Liver (tissue), 9 donors: ENCODE data around the gene SPEF1. TPM values are rescaled to one million over a fixed set of nuclear protein-coding genes. Genes with fewer than 3 reads are reported as not detected.

Experiments used
- DNase-seq: peaks from one replicate; pipeline ENCODE4 v3.0.0-alpha.2; 2017; ENCODE audit warnings: low spot score
- H3K27ac ChIP-seq, 2 donors: one replicate each; pipeline ENCODE4 v1.7.0; 2013; ENCODE audit warnings: inconsistent platforms in 2 of 2, low read length in 2 of 2, control low read depth in 1 of 2, low read depth in 1 of 2, mild to moderate bottlenecking in 1 of 2
- H3K27me3 ChIP-seq, 4 donors: one replicate each; pipeline versions ENCODE4 v1.6.1 to v1.7.0; 2013; ENCODE audit warnings: low read length in 3 of 4, inconsistent platforms in 1 of 4, mild to moderate bottlenecking in 1 of 4, moderate library complexity in 1 of 4; ENCODE audit not compliant: control insufficient read depth in 4 of 4, insufficient read depth in 4 of 4
- H3K36me3 ChIP-seq, 4 donors: one replicate each; pipeline versions ENCODE4 v1.6.1 to v1.7.0; 2013; ENCODE audit warnings: low read length in 3 of 4, mild to moderate bottlenecking in 3 of 4, low read depth in 1 of 4, moderate library complexity in 1 of 4; ENCODE audit not compliant: control insufficient read depth in 4 of 4, insufficient read depth in 3 of 4
- H3K4me1 ChIP-seq, 4 donors: one replicate each; pipeline versions ENCODE4 v1.6.1 to v1.7.0; 2013; ENCODE audit warnings: low read length in 3 of 4, mild to moderate bottlenecking in 3 of 4, moderate library complexity in 1 of 4; ENCODE audit not compliant: control insufficient read depth in 4 of 4, insufficient read depth in 4 of 4
- H3K4me3 ChIP-seq, 3 donors: one replicate each; pipeline versions ENCODE4 v1.6.1 to v1.7.0; 2013; ENCODE audit warnings: low read length in 3 of 3, control low read depth in 1 of 3, low read depth in 1 of 3, mild to moderate bottlenecking in 1 of 3
- H3K9ac ChIP-seq, 2 donors: one replicate each; pipeline ENCODE4 v1.7.0; 2013; ENCODE audit warnings: low read length in 2 of 2, mild to moderate bottlenecking in 2 of 2, moderate library complexity in 2 of 2, control low read depth in 1 of 2, low read depth in 1 of 2
- H3K9me3 ChIP-seq, 4 donors: one replicate each; pipeline versions ENCODE4 v1.6.1 to v1.7.0; 2013; ENCODE audit warnings: low read length in 3 of 4; ENCODE audit not compliant: control insufficient read depth in 4 of 4
- EGR1 ChIP-seq, 2 donors: IDR thresholded peaks; 2 replicates each; pipeline ENCODE4 v1.6.1; 2016 to 2018; ENCODE audit warnings: antibody characterized with exemption in 2 of 2, low read depth in 2 of 2
- FOXA1 ChIP-seq: IDR thresholded peaks from 2 replicates; pipeline ENCODE4 v1.6.1; 2016; ENCODE audit warnings: antibody characterized with exemption
- FOXA2 ChIP-seq: IDR thresholded peaks from 2 replicates; pipeline ENCODE4 v1.6.1; 2016; ENCODE audit warnings: antibody characterized with exemption
- GABPA ChIP-seq, 2 donors: IDR thresholded peaks in 1 of 2; conservative IDR thresholded peaks in 1 of 2; 2 replicates each; pipeline ENCODE4 v1.6.1; 2016; ENCODE audit warnings: antibody characterized with exemption in 2 of 2, mild to moderate bottlenecking in 1 of 2, moderate library complexity in 1 of 2
- HNF4G ChIP-seq: IDR thresholded peaks from 2 replicates; pipeline ENCODE4 v1.6.1; 2016; ENCODE audit warnings: antibody characterized with exemption
- JUND ChIP-seq, 2 donors: IDR thresholded peaks; 2 replicates each; pipeline ENCODE4 v1.6.1; 2016; ENCODE audit warnings: antibody characterized with exemption in 2 of 2
- NR2F2 ChIP-seq: IDR thresholded peaks from 2 replicates; pipeline ENCODE4 v1.6.1; 2016; ENCODE audit warnings: antibody characterized with exemption
- RAD21 ChIP-seq, 2 donors: IDR thresholded peaks; 2 replicates each; pipeline ENCODE4 v1.6.1; 2016; ENCODE audit warnings: antibody characterized with exemption in 2 of 2, mild to moderate bottlenecking in 2 of 2
- REST ChIP-seq: IDR thresholded peaks from 2 replicates; pipeline ENCODE4 v1.6.1; 2016; ENCODE audit warnings: antibody characterized with exemption, mild to moderate bottlenecking
- RXRA ChIP-seq, 2 donors: IDR thresholded peaks; 2 replicates each; pipeline ENCODE4 v1.6.1; 2017 to 2018; ENCODE audit warnings: antibody characterized with exemption in 2 of 2, mild to moderate bottlenecking in 1 of 2
- SP1 ChIP-seq: IDR thresholded peaks from 2 replicates; pipeline ENCODE4 v1.6.1; 2018; ENCODE audit warnings: antibody characterized with exemption, mild to moderate bottlenecking
- ZBTB33 ChIP-seq: IDR thresholded peaks from 2 replicates; pipeline ENCODE4 v1.6.1; 2016; ENCODE audit warnings: antibody characterized with exemption
- WGBS: extraction: QIAGEN DNeasy Blood & Tissue Kit; methylation state at CpG from one replicate; pipeline ENCODE4 v1.1.7; 2013; 5-methylcytosine and 5-hydroxymethylcytosine counted together
- polyA plus RNA-seq, 2 donors: library from polyadenylated mRNA; stranded (reverse) in 1 of 2; unstranded in 1 of 2; fragments of 200-250 nt in 1 of 2; fragments of >200 nt in 1 of 2; fragmentation: Nextera tagmentation in 1 of 2; extraction: Ambion mirVana in 1 of 2; gene quantifications; one replicate each; pipeline versions ENCODE4 v1.2.1 to v1.2.3, GENCODE V29; 2013 to 2015
- total RNA-seq, 2 donors: library from RNA; depleted of rRNA; stranded (reverse); fragments of >200 nt; gene quantifications; one replicate each; pipeline ENCODE4 v1.2.3, GENCODE V29; 2014
- TF ChIP-seq, protein P1 (sequence below): IDR thresholded peaks from 2 replicates; pipeline ENCODE4 v1.6.1; 2016; ENCODE audit warnings: antibody characterized with exemption
- TF ChIP-seq, protein P2 (sequence below): IDR thresholded peaks from 2 replicates; pipeline ENCODE4 v1.6.1; 2016; ENCODE audit warnings: antibody characterized with exemption
- donor health status: healthy.
- donor health status: healthy.
- donor health status: healthy.
- donor health status: healthy.
- donor health status: healthy.

The SPEF1 gene
- total and polyA plus RNA-seq, 4 donors: not detected

DNA sequence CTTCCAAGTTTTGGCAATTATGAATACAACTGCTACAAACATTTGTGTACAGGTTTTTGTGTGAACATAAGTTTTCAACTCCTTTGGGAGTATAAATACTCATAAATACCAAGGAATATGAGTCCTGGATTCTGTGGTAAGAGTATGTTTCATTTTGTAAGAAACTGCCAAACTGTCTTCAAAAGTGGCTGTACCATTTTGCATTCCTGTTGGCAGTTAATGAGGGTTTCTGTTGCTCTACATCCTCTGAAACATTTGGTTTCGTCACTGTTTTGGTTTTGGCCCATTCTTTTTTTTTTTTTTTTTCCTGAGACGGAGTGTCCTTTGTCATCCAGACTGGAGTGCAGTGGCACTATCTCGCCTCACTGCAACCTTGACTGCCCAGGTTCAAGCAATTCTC lies 47.5 kb upstream of the SPEF1 start:
- no peak for TF ChIP-seq RXRA (IDR thresholded peaks at IDR 0.05)
- no peak for TF ChIP-seq RAD21 (IDR thresholded peaks at IDR 0.05)
- no peak for TF ChIP-seq GABPA (IDR thresholded peaks at IDR 0.05 in 1 of 2, conservative IDR thresholded peaks at IDR 0.05 in 1 of 2)
- TF ChIP-seq HNF4G: no peak
- H3K9me3 ChIP-seq: no peaks in the 10 kb centered on the region
- WGBS: 91% methylated on average over 3 of the region's 3 CpGs
- H3K9ac ChIP-seq: no peak overlapping the region
- no peaks in the 10 kb centered on the region for H3K27me3 ChIP-seq
- H3K36me3 ChIP-seq: peaks cover 1 to 33% (median 12%) of the 10 kb centered on the region in 4 donors
- DNase-seq: no peak
- no peak overlapping the region for H3K4me3 ChIP-seq
- no peaks in the 10 kb centered on the region for H3K4me1 ChIP-seq
- no peak overlapping the region for H3K27ac ChIP-seq

GRCh38 chr20:3826420-3826819 lies 45.2 kb upstream of the SPEF1 start:
- no peak for DNase-seq
- no peak overlapping the region for H3K27ac ChIP-seq
- no peak overlapping the region for H3K9ac ChIP-seq
- peaks cover 3 to 48% (median 20%) of the 10 kb centered on the region in 4 donors for H3K36me3 ChIP-seq
- TF ChIP-seq, protein P1, sequence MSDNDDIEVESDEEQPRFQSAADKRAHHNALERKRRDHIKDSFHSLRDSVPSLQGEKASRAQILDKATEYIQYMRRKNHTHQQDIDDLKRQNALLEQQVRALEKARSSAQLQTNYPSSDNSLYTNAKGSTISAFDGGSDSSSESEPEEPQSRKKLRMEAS: no peak
- TF ChIP-seq ZBTB33 (no peak), FOXA2 (no peak), EGR1 (IDR thresholded peaks at IDR 0.05; ENCODE audit: low read depth in 2 of 2) (no peak), JUND (IDR thresholded peaks at IDR 0.05) (no peak), RXRA (IDR thresholded peaks at IDR 0.05) (no peak), SP1 (no peak)
- H3K4me1 ChIP-seq: peaks cover 0 to 2% (median 1%) of the 10 kb centered on the region in 4 donors
- no peaks in the 10 kb centered on the region for H3K9me3 ChIP-seq
- H3K27me3 ChIP-seq: no peaks in the 10 kb centered on the region
- H3K4me3 ChIP-seq: no peak overlapping the region
- WGBS: 87% methylated on average over 4 of the region's 4 CpGs

DNA sequence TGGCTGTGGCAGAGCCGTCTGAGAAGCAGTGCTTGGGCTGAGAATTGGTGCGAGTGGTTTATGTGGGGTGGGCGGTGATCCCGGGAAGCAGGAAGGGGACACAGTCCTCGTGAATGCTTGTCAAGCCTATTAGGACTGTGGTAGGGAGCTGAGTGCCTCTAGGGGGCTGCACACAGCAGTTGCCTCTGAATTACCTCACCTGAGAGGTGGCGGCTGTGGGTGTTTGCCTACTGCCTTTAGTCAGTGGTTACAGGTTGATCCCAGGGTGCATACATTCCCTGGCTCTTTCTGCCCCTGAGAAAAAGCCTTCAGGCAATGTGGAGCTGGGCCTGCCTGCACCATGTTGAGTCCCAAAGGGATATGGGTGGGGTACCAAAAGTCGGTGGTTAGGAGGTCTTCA lies 44.3 kb upstream of the SPEF1 start:
- WGBS: 87% methylated on average over 7 of the region's 7 CpGs
- H3K27ac ChIP-seq: no peak overlapping the region
- H3K4me1 ChIP-seq: peaks cover 0 to 7% (median 6%) of the 10 kb centered on the region in 4 donors
- no peak for DNase-seq
- TF ChIP-seq JUND (IDR thresholded peaks at IDR 0.05) (no peak), FOXA2 (no peak), GABPA (IDR thresholded peaks at IDR 0.05 in 1 of 2, conservative IDR thresholded peaks at IDR 0.05 in 1 of 2) (no peak), SP1 (no peak)
- H3K4me3 ChIP-seq: no peak overlapping the region
- H3K9ac ChIP-seq: no peak overlapping the region
- no peaks in the 10 kb centered on the region for H3K9me3 ChIP-seq
- peaks cover 3 to 48% (median 20%) of the 10 kb centered on the region in 4 donors for H3K36me3 ChIP-seq
- no peaks in the 10 kb centered on the region for H3K27me3 ChIP-seq

DNA sequence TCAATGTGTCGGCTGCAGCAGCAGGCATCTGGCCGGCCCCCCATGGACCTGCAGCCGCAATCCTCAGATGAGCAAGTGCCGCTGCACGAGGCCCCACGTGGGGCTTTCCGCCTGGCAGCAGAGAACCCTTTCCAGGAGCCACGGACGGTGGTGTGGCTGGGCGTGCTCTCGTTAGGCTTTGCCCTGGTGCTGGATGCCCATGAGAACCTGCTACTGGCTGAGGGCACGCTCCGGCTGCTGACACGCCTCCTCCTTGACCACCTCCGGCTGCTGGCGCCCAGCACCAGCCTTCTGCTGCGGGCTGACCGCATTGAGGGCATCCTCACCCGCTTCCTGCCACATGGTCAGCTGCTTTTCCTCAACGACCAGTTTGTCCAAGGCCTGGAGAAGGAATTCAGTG lies 42.6 kb upstream of the SPEF1 start:
- Histone ChIP-seq H3K27ac (no peak overlapping the region), H3K4me1 (peaks cover 0 to 14% (median 10%) of the 10 kb centered on the region in 4 donors), H3K9ac (no peak overlapping the region), H3K27me3 (no peaks in the 10 kb centered on the region), H3K9me3 (no peaks in the 10 kb centered on the region), H3K36me3 (peaks cover 3 to 48% (median 20%) of the 10 kb centered on the region in 4 donors), H3K4me3 (no peak overlapping the region)
- 95% methylated on average over 20 of the region's 20 CpGs for WGBS
- DNase-seq: no peak
- TF ChIP-seq HNF4G: no peak
- TF ChIP-seq JUND (IDR thresholded peaks at IDR 0.05): no peak
- no peak for TF ChIP-seq FOXA1
- TF ChIP-seq, protein P2, sequence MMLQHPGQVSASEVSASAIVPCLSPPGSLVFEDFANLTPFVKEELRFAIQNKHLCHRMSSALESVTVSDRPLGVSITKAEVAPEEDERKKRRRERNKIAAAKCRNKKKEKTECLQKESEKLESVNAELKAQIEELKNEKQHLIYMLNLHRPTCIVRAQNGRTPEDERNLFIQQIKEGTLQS: no peak
- no peak for TF ChIP-seq RAD21 (IDR thresholded peaks at IDR 0.05)
- no peak for TF ChIP-seq REST
- TF ChIP-seq NR2F2: no peak
- TF ChIP-seq, protein P1: no peak
- TF ChIP-seq EGR1 (IDR thresholded peaks at IDR 0.05; ENCODE audit: low read depth in 2 of 2): no peak
- TF ChIP-seq SP1: no peak
- no peak for TF ChIP-seq ZBTB33
- no peak for TF ChIP-seq RXRA (IDR thresholded peaks at IDR 0.05)
- no peak for TF ChIP-seq FOXA2
- TF ChIP-seq GABPA (IDR thresholded peaks at IDR 0.05 in 1 of 2, conservative IDR thresholded peaks at IDR 0.05 in 1 of 2): no peak
